ENCODE data around the gene P2RX6. TPM values are rescaled to one million over a fixed set of nuclear protein-coding genes. Genes with fewer than 3 reads are reported as not detected.
"Not testable (repeated sequence)": the region's sequence is repeated elsewhere in the genome, so short reads cannot be mapped to it uniquely, and the experiment has no call there.

Gene P2RX6
- total and polyA plus RNA-seq, 2 experiments from 2014 or later, result 3.3 to 8.0 TPM

DNA sequence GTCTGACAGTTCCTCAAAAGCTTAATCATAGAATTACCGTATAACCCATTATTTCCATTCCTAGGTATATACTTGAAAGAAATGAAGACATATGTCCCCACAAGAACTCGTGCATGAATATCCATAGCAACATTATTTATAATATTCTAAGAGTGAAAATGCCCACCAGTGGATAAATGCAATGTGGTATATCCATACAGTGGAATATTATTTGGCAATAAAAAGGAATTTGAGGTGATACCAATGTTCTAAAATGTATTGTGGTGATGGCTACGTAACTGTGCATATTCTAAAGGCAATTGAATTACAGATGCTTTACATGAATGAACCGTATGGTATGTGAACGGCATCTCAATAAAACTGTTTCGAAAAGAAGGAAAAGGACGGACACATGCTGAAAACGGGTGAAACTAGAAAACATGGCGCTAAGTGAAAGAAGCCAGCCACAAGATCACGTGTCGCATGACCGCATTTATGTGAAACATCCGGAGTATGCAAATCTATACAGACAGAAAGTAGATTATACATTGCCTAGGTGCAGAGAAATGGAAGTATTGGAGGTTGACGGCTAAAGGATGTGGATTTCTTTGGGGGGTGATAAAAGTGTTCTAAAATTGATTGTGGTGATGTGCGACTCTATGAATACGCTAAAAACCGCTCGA lies 46.8 kb downstream of the P2RX6 start:
- not testable (repeated sequence) for H3K27me3 ChIP-seq; H3K4me1 ChIP-seq (ENCODE audit: insufficient read depth); H2AFZ ChIP-seq; H3K9me2 ChIP-seq (replicated peaks; ENCODE audit: insufficient read depth); H3K9me3 ChIP-seq (ENCODE audit: low read depth); H3K4me2 ChIP-seq; H4K20me1 ChIP-seq (ENCODE audit: insufficient read depth, poor library complexity, severe bottlenecking); H3K36me3 ChIP-seq (replicated peaks; ENCODE audit: insufficient read depth, low read depth); DNase-seq (ENCODE audit: low spot score); H3K27ac ChIP-seq; H3K79me2 ChIP-seq; H3K4me3 ChIP-seq
- WGBS (ENCODE audit: low lambda C conversion rate, missing lambda C conversion rate), result 93% methylated on average over 18 of the region's 18 CpGs

DNA sequence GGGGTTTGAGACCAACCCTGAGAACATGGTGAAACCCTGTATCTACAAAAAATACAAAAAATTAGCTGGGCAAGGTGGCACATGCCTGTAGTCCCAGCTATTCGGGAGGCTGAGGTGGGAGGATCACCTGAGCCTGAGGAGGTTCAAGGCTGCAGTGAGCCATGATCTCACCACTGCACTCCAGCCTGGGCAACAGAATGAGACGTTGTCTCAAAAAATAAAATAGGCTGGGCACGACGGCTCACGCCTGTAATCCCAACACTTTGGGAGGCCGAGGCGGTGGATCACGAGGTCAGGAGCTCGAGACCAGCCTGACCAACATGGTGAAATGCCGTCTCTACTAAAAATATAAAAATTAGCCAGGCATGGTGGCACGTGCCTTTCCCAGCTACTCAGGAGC lies 49.5 kb downstream of the P2RX6 start:
- WGBS (ENCODE audit: low lambda C conversion rate, missing lambda C conversion rate), result 86% methylated on average over 11 of the region's 11 CpGs
- not testable (repeated sequence) for H3K9me3 ChIP-seq (ENCODE audit: low read depth)

DNA sequence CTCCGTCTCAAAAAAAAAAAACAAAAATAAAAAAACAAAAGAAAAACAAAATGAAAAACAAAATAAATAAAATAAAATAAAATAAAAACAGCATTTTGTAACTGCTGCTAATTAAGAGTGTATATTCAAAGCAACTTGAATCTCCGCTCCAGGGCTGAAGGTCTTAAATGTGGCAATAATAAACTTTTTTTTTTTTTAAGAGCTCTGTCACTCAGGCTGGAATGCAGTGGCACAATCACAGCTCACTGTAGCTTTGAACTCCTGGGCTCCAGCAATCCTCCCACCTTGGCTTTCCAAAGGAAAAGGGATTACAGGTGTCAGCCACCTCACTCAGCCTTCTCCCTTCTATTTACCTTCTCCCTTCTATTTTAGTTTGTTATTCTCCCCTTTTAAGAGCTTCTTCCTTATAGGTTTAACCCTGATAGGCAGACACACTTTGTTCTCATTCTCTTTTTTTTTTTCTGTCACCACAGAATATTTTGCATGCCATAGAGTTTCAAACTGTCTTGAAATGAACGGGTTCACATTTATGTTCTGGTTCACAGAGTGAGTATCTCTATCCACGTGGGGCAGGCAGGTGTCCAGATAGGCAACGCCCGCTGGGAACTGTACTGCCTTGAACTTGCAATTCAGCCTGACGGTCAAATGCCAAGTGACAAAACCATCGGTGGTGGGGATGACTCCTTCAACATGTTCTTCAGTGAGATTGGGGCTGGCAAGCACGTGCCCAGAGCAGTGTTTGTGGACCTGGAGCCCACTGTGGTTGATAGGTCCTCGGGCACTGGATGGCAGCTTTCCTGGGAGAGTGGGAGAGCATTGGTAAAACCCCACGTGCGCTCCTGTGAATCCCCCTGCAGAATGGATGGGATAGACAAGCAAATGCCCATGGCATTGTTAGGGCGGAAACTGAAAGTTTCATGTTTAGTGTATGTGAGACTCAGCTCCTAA lies 50.2 kb downstream of the P2RX6 start:
- no peaks in the 10 kb centered on the region for H3K79me2 ChIP-seq
- no peaks in the 10 kb centered on the region for H3K9me3 ChIP-seq (ENCODE audit: low read depth)
- H3K36me3 ChIP-seq (replicated peaks; ENCODE audit: insufficient read depth, low read depth), result no peaks in the 10 kb centered on the region
- no peak for DNase-seq (ENCODE audit: low spot score)
- 73% methylated on average over 13 of the region's 13 CpGs for WGBS (ENCODE audit: low lambda C conversion rate, missing lambda C conversion rate)
- no peaks in the 10 kb centered on the region for H3K4me1 ChIP-seq (ENCODE audit: insufficient read depth)
- no peaks in the 10 kb centered on the region for H3K9me2 ChIP-seq (replicated peaks; ENCODE audit: insufficient read depth)
- H4K20me1 ChIP-seq (ENCODE audit: insufficient read depth, poor library complexity, severe bottlenecking), result no peaks in the 10 kb centered on the region
- TF ChIP-seq EZH2phosphoT487 (IDR thresholded peaks at IDR 0.05; ENCODE audit: low read depth, severe bottlenecking, unreplicated experiment) (no peak), EZH2 (IDR thresholded peaks at IDR 0.05; ENCODE audit: borderline replicate concordance) (no peak), CTCF (IDR thresholded peaks at IDR 0.05; ENCODE audit: poor library complexity) (no peak)
- no peak overlapping the region for H3K4me2 ChIP-seq
- no peak overlapping the region for H2AFZ ChIP-seq
- H3K27me3 ChIP-seq, result no peaks in the 10 kb centered on the region
- H3K4me3 ChIP-seq, result no peak overlapping the region
- no peak overlapping the region for H3K27ac ChIP-seq

More for the DNA sequence above, 49.5 kb downstream of the P2RX6 start:
- H3K27me3 ChIP-seq; H3K27ac ChIP-seq; H3K9me2 ChIP-seq (replicated peaks; ENCODE audit: insufficient read depth); H3K4me1 ChIP-seq (ENCODE audit: insufficient read depth); H2AFZ ChIP-seq; H3K79me2 ChIP-seq; H3K4me3 ChIP-seq; DNase-seq (ENCODE audit: low spot score); H3K36me3 ChIP-seq (replicated peaks; ENCODE audit: insufficient read depth, low read depth); H3K4me2 ChIP-seq; H4K20me1 ChIP-seq (ENCODE audit: insufficient read depth, poor library complexity, severe bottlenecking): not testable (repeated sequence)

DNA sequence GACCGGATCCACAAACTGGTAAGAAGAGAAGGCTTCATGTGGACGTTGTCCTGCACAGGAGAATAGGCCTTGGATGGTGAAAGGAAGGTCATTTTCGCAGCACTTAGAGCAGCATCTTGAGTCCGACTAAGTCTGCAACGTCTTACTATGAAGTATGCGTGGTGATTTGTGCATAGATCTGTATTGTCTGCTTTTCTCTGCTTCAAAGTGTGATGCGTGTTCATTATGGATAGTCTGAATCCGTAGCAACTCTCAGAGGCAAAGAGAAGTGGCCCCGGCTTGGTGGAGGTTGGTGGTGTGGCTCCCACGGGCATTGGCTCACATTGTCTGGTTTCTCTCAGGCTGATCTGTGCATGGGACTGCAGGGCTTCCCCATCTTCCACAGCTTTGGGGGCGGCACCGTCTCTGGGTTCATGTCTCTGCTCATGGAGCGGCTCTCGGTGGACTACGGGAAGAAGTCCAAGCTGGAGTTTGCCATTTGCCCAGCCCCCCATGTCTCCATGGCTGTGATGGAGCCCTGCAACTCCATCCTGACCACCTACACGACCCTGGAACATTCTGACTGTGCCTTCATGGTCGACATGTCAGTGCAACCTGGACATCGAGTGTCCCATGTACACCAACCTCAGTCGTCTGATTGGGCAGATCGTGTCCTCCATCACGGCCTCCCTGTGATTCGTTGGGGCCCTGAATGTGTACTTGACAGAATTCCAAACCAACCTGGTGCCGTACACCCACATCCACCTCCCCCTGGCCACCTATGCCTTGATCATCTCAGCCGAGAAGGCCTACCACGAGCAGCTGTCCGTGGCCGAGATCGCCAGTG lies 52.3 kb downstream of the P2RX6 start:
- Histone ChIP-seq H3K4me3 (no peak overlapping the region), H3K4me1 (ENCODE audit: insufficient read depth) (no peaks in the 10 kb centered on the region), H3K79me2 (no peaks in the 10 kb centered on the region), H2AFZ (no peak overlapping the region), H3K27me3 (no peaks in the 10 kb centered on the region), H3K4me2 (no peak overlapping the region), H3K36me3 (replicated peaks; ENCODE audit: insufficient read depth, low read depth) (no peaks in the 10 kb centered on the region), H3K9me3 (ENCODE audit: low read depth) (no peaks in the 10 kb centered on the region), H4K20me1 (ENCODE audit: insufficient read depth, poor library complexity, severe bottlenecking) (no peaks in the 10 kb centered on the region), H3K9me2 (replicated peaks; ENCODE audit: insufficient read depth) (no peaks in the 10 kb centered on the region), H3K27ac (no peak overlapping the region)
- no peak for DNase-seq (ENCODE audit: low spot score)
- 91% methylated on average over 28 of the region's 28 CpGs for WGBS (ENCODE audit: low lambda C conversion rate, missing lambda C conversion rate)
- TF ChIP-seq EZH2 (IDR thresholded peaks at IDR 0.05; ENCODE audit: borderline replicate concordance), result no peak
- no peak for TF ChIP-seq CTCF (IDR thresholded peaks at IDR 0.05; ENCODE audit: poor library complexity)
- no peak for TF ChIP-seq EZH2phosphoT487 (IDR thresholded peaks at IDR 0.05; ENCODE audit: low read depth, severe bottlenecking, unreplicated experiment)

Data from hepatocyte (in vitro differentiated cells).